ENCODE measurements around the gene ROBO2.

ROBO2 gene

GRCh38 chr3:77150759-77151158, 110.9 kb downstream of the ROBO2 start:
- no peak overlapping the region for H2AFZ ChIP-seq (ENCODE audit: low read depth)
- no peaks in the 10 kb centered on the region for H3K27me3 ChIP-seq (ENCODE audit: insufficient read depth, low read depth)
- no peak overlapping the region for H3K4me2 ChIP-seq
- H3K4me1 ChIP-seq (ENCODE audit: low read depth, poor library complexity, severe bottlenecking): no peaks in the 10 kb centered on the region
- no peaks in the 10 kb centered on the region for H3K79me2 ChIP-seq (ENCODE audit: insufficient read depth, low read depth)
- no peak overlapping the region for H3K4me3 ChIP-seq (IDR thresholded peaks at IDR 0.05; ENCODE audit: insufficient read depth, low read depth, low read length)
- TF ChIP-seq CTCF (conservative IDR thresholded peaks at IDR 0.05; ENCODE audit: low read depth, low read length): no peak
- H4K20me1 ChIP-seq (ENCODE audit: insufficient read depth): no peaks in the 10 kb centered on the region
- no peak overlapping the region for H3K27ac ChIP-seq
- H3K36me3 ChIP-seq (ENCODE audit: insufficient read depth): no peaks in the 10 kb centered on the region
- no peak overlapping the region for H3K9ac ChIP-seq

- Histone ChIP-seq H3K27ac (no peak overlapping the region), H3K27me3 (ENCODE audit: insufficient read depth, low read depth) (no peaks in the 10 kb centered on the region), H3K4me1 (ENCODE audit: low read depth, poor library complexity, severe bottlenecking) (no peaks in the 10 kb centered on the region), H3K36me3 (ENCODE audit: insufficient read depth) (no peaks in the 10 kb centered on the region), H3K9ac (no peak overlapping the region), H2AFZ (ENCODE audit: low read depth) (no peak overlapping the region), H3K79me2 (ENCODE audit: insufficient read depth, low read depth) (no peaks in the 10 kb centered on the region), H3K4me3 (IDR thresholded peaks at IDR 0.05; ENCODE audit: insufficient read depth, low read depth, low read length) (no peak overlapping the region), H3K4me2 (no peak overlapping the region), H4K20me1 (ENCODE audit: insufficient read depth) (no peaks in the 10 kb centered on the region)
- no peak for TF ChIP-seq CTCF (conservative IDR thresholded peaks at IDR 0.05; ENCODE audit: low read depth, low read length)
Observed at GRCh38 chr3:77158730-77159581, 119.1 kb downstream of the ROBO2 start.

- Histone ChIP-seq H2AFZ (ENCODE audit: low read depth) (no peak overlapping the region), H3K27me3 (ENCODE audit: insufficient read depth, low read depth) (no peaks in the 10 kb centered on the region), H3K4me2 (no peak overlapping the region), H3K4me1 (ENCODE audit: low read depth, poor library complexity, severe bottlenecking) (no peaks in the 10 kb centered on the region), H3K36me3 (ENCODE audit: insufficient read depth) (no peaks in the 10 kb centered on the region), H3K79me2 (ENCODE audit: insufficient read depth, low read depth) (no peaks in the 10 kb centered on the region), H3K9ac (no peak overlapping the region), H3K4me3 (IDR thresholded peaks at IDR 0.05; ENCODE audit: insufficient read depth, low read depth, low read length) (no peak overlapping the region), H3K27ac (no peak overlapping the region), H4K20me1 (ENCODE audit: insufficient read depth) (no peaks in the 10 kb centered on the region)
- no peak for TF ChIP-seq CTCF (conservative IDR thresholded peaks at IDR 0.05; ENCODE audit: low read depth, low read length)
Observed at GRCh38 chr3:77160931-77161497, 121.1 kb downstream of the ROBO2 start.

- no peak for TF ChIP-seq CTCF (conservative IDR thresholded peaks at IDR 0.05; ENCODE audit: low read depth, low read length)
- H3K27ac ChIP-seq: no peak overlapping the region
- no peaks in the 10 kb centered on the region for H3K79me2 ChIP-seq (ENCODE audit: insufficient read depth, low read depth)
- no peak overlapping the region for H3K4me3 ChIP-seq (IDR thresholded peaks at IDR 0.05; ENCODE audit: insufficient read depth, low read depth, low read length)
- H4K20me1 ChIP-seq (ENCODE audit: insufficient read depth): no peaks in the 10 kb centered on the region
- no peak overlapping the region for H3K9ac ChIP-seq
- no peaks in the 10 kb centered on the region for H3K4me1 ChIP-seq (ENCODE audit: low read depth, poor library complexity, severe bottlenecking)
- no peak overlapping the region for H2AFZ ChIP-seq (ENCODE audit: low read depth)
- H3K36me3 ChIP-seq (ENCODE audit: insufficient read depth): no peaks in the 10 kb centered on the region
- H3K4me2 ChIP-seq: no peak overlapping the region
- no peaks in the 10 kb centered on the region for H3K27me3 ChIP-seq (ENCODE audit: insufficient read depth, low read depth)
Observed at GRCh38 chr3:77169823-77170222, 129.9 kb downstream of the ROBO2 start.
